Glutamatergic neuron (in vitro differentiated cells): ENCODE results near the gene ADGRL3. TPM values are rescaled to one million over a fixed set of nuclear protein-coding genes. Genes with fewer than 3 reads are reported as not detected.

Experiments used
- DNase-seq: peaks from one replicate; pipeline ENCODE4 v3.0.0; 2022
- H3K27ac Mint-ChIP-seq: one replicate; pipeline ENCODE4 v1.8.0; 2020; ENCODE audit warnings: mild to moderate bottlenecking, mixed read lengths, inconsistent platforms; ENCODE audit not compliant: unreplicated experiment
- H3K27me3 Mint-ChIP-seq: one replicate; pipeline ENCODE4 v1.8.0; 2020; ENCODE audit warnings: mild to moderate bottlenecking, moderate library complexity, mixed read lengths, inconsistent platforms; ENCODE audit not compliant: unreplicated experiment
- H3K36me3 Mint-ChIP-seq: one replicate; pipeline ENCODE4 v1.8.0; 2020; ENCODE audit warnings: mild to moderate bottlenecking, mixed read lengths, inconsistent platforms; ENCODE audit not compliant: unreplicated experiment
- H3K4me1 Mint-ChIP-seq: one replicate; pipeline ENCODE4 v1.8.0; 2020; ENCODE audit warnings: mild to moderate bottlenecking, low read depth, mixed read lengths, inconsistent platforms; ENCODE audit not compliant: unreplicated experiment
- H3K4me3 Mint-ChIP-seq: one replicate; pipeline ENCODE4 v1.8.0; 2020; ENCODE audit warnings: mild to moderate bottlenecking, mixed read lengths, inconsistent platforms; ENCODE audit not compliant: unreplicated experiment
- H3K9me3 Mint-ChIP-seq: one replicate; pipeline ENCODE4 v1.8.0; 2020; ENCODE audit warnings: mild to moderate bottlenecking, moderate library complexity, mixed read lengths, inconsistent platforms; ENCODE audit not compliant: unreplicated experiment
- CTCF ChIP-seq: fragments of 200-600 bp; sonication (generic); IDR thresholded peaks from one replicate; pipeline ENCODE4 v1.5.0; 2021; ENCODE audit not compliant: partially characterized antibody, unreplicated experiment
- total RNA-seq: library from RNA; stranded (reverse); fragmentation: NEBNext Ultra II Directional; extraction: Animal tissue kit (Norgen Biotek cat#: 25700); gene quantifications from one replicate; pipeline ENCODE4 v1.2.1, GENCODE V29; 2021; ENCODE audit not compliant: unreplicated experiment

Gene ADGRL3
- total RNA-seq, 1 donor from 2014 or later = 193 TPM

GRCh38 chr4:61175495-61175894 lies 24.6 kb upstream of the ADGRL3 start:
- no peak overlapping the region for H3K4me3 Mint-ChIP-seq
- H3K27me3 Mint-ChIP-seq = no peaks in the 10 kb centered on the region
- no peaks in the 10 kb centered on the region for H3K36me3 Mint-ChIP-seq
- no peak overlapping the region for H3K27ac Mint-ChIP-seq
- no peak for TF ChIP-seq CTCF
- H3K4me1 Mint-ChIP-seq = peaks cover 2% of the 10 kb centered on the region
- no peak for DNase-seq
- H3K9me3 Mint-ChIP-seq = no peaks in the 10 kb centered on the region

GRCh38 chr4:61177367-61177766 lies 22.8 kb upstream of the ADGRL3 start:
- Mint-ChIP-seq H3K36me3 (no peaks in the 10 kb centered on the region), H3K4me1 (peaks cover 2% of the 10 kb centered on the region), H3K27ac (no peak overlapping the region), H3K9me3 (no peaks in the 10 kb centered on the region), H3K27me3 (no peaks in the 10 kb centered on the region), H3K4me3 (no peak overlapping the region)
- DNase-seq = no peak
- TF ChIP-seq CTCF = no peak

- DNase-seq = no peak
- Mint-ChIP-seq H3K4me1 (peaks cover 2% of the 10 kb centered on the region), H3K27ac (no peak overlapping the region), H3K36me3 (peaks cover 8% of the 10 kb centered on the region), H3K4me3 (no peak overlapping the region), H3K27me3 (no peaks in the 10 kb centered on the region), H3K9me3 (peaks cover 3% of the 10 kb centered on the region)
- TF ChIP-seq CTCF = no peak
Observed at GRCh38 chr4:61180405-61180804, 19.7 kb upstream of the ADGRL3 start.

GRCh38 chr4:61182915-61183314 lies 17.2 kb upstream of the ADGRL3 start:
- Mint-ChIP-seq H3K4me3 (no peak overlapping the region), H3K27me3 (no peaks in the 10 kb centered on the region), H3K4me1 (peaks cover 4% of the 10 kb centered on the region), H3K27ac (no peak overlapping the region), H3K36me3 (peaks cover 8% of the 10 kb centered on the region), H3K9me3 (peaks cover 3% of the 10 kb centered on the region)
- no peak for TF ChIP-seq CTCF
- no peak for DNase-seq

- Mint-ChIP-seq H3K4me3 (no peak overlapping the region), H3K36me3 (peaks cover 8% of the 10 kb centered on the region), H3K27ac (no peak overlapping the region), H3K27me3 (peaks cover 5% of the 10 kb centered on the region), H3K4me1 (peaks cover 21% of the 10 kb centered on the region), H3K9me3 (peaks cover 7% of the 10 kb centered on the region)
- DNase-seq = no peak
- no peak for TF ChIP-seq CTCF
Observed at GRCh38 chr4:61185288-61185687, 14.8 kb upstream of the ADGRL3 start.
